NT2/D1 (cell line): ENCODE measurements around the gene TMPRSS9.
A peak's percentile ranks its signal among the peaks of the same experiment; 100 is the strongest.

Experiments used
- DNase-seq: peaks from one replicate; pipeline ENCODE4 v3.0.0-alpha.2; 2011; ENCODE audit warnings: low read depth, low spot score
- H3K27me3 ChIP-seq: 2 replicates; pipeline ENCODE4 v1.6.0; 2011; ENCODE audit warnings: mild to moderate bottlenecking; ENCODE audit not compliant: insufficient read length, insufficient read depth
- H3K36me3 ChIP-seq: 2 replicates; pipeline ENCODE4 v1.6.1; 2011; ENCODE audit warnings: mild to moderate bottlenecking, low read length, mixed read lengths; ENCODE audit not compliant: insufficient read depth, insufficient read length
- H3K4me1 ChIP-seq: 2 replicates; pipeline ENCODE4 v1.5.1; 2011; ENCODE audit not compliant: insufficient read depth, insufficient read length
- H3K4me3 ChIP-seq: 2 replicates; pipeline ENCODE4 v1.5.1; 2011; ENCODE audit warnings: low read depth; ENCODE audit not compliant: insufficient read length
- H3K9ac ChIP-seq: 2 replicates; pipeline ENCODE4 v1.6.0; 2011; ENCODE audit warnings: low read depth; ENCODE audit not compliant: insufficient read length
- H3K9me3 ChIP-seq: 2 replicates; pipeline ENCODE4 v1.5.1; 2011; ENCODE audit warnings: mild to moderate bottlenecking, low read length; ENCODE audit not compliant: insufficient read depth
- SUZ12 ChIP-seq: IDR thresholded peaks from 2 replicates; pipeline ENCODE4 v1.6.1; 2011; ENCODE audit not compliant: insufficient read length, insufficient read depth; ENCODE audit errors: extremely low read depth
- YY1 ChIP-seq: IDR thresholded peaks from 2 replicates; pipeline ENCODE4 v1.6.1; 2011; ENCODE audit not compliant: insufficient read length, insufficient read depth
- ZNF274 ChIP-seq: IDR thresholded peaks from 2 replicates; pipeline ENCODE4 v1.6.1; 2011; ENCODE audit warnings: mild to moderate bottlenecking, low read depth, low read length

Gene TMPRSS9

DNA sequence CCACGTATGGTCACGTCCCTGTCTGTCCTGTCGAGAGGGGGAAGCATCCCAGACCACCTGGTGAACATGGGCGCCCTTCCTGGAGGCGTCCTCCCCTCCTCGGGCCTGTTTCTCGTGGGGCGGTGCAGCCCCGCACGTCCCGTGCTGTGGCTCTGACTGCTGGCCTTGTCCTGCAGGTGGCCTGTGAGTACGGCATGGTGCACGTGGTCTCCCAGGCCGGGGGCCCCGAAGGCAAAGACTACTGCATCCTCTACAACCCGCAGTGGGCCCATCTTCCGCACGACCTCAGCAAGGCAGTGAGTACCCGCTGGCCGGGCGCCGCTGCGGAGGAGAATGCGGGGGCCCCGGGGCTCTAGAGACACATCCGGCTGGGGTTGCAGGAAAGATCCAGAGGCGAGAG, 25.6 kb upstream of the TMPRSS9 start:
- H3K4me3 ChIP-seq, result no peak overlapping the region

GRCh38 chr19:2334986-2335846, 24.8 kb upstream of the TMPRSS9 start:
- peaks cover 50% of the 10 kb centered on the region for H3K36me3 ChIP-seq
- H3K9me3 ChIP-seq, result peaks cover 15% of the 10 kb centered on the region; the same call in 1 of the 2 replicates
- no peak overlapping the region for H3K4me3 ChIP-seq
- TF ChIP-seq SUZ12, result no peak
- TF ChIP-seq YY1, result no peak
- no peak for TF ChIP-seq ZNF274
- H3K27me3 ChIP-seq, result no peaks in the 10 kb centered on the region
- no peak overlapping the region for H3K9ac ChIP-seq
- DNase-seq, result no peak
- peaks cover 38% of the 10 kb centered on the region for H3K4me1 ChIP-seq

More for the DNA sequence above, 25.6 kb upstream of the TMPRSS9 start:
- no peaks in the 10 kb centered on the region for H3K27me3 ChIP-seq
- H3K9ac ChIP-seq, result no peak overlapping the region
- H3K4me1 ChIP-seq, result peaks cover 38% of the 10 kb centered on the region
- DNase-seq, result no peak
- H3K9me3 ChIP-seq, result peaks cover 15% of the 10 kb centered on the region; the same call in 1 of the 2 replicates
- H3K36me3 ChIP-seq, result peaks cover 42% of the 10 kb centered on the region
- TF ChIP-seq SUZ12 (no peak), ZNF274 (no peak), YY1 (no peak)

DNA sequence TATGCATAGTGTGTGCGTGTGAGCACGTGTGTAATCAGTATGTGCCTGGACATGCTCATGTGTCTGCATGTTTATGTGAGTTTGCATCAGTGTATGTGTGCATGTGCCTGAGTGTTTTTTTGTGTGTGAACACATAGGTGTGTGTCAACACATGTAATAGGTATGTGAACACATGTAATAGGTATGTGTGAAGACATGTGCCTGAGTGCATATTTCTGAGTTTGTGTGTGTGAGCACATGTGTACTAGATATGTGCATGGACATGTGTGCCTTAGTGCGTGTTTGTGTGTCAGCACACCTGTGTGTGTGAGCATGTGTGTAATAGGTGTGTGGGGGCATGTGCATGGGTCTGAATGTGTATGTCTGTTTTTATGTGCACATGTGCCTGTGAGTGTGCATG, 24.2 kb upstream of the TMPRSS9 start:
- Histone ChIP-seq H3K9ac (no peak overlapping the region), H3K4me3 (no peak overlapping the region), H3K36me3 (peaks cover 50% of the 10 kb centered on the region), H3K27me3 (no peaks in the 10 kb centered on the region), H3K4me1 (peaks cover 31% of the 10 kb centered on the region), H3K9me3 (peaks cover 15% of the 10 kb centered on the region; the same call in 1 of the 2 replicates)
- no peak for TF ChIP-seq YY1
- no peak for DNase-seq

DNA sequence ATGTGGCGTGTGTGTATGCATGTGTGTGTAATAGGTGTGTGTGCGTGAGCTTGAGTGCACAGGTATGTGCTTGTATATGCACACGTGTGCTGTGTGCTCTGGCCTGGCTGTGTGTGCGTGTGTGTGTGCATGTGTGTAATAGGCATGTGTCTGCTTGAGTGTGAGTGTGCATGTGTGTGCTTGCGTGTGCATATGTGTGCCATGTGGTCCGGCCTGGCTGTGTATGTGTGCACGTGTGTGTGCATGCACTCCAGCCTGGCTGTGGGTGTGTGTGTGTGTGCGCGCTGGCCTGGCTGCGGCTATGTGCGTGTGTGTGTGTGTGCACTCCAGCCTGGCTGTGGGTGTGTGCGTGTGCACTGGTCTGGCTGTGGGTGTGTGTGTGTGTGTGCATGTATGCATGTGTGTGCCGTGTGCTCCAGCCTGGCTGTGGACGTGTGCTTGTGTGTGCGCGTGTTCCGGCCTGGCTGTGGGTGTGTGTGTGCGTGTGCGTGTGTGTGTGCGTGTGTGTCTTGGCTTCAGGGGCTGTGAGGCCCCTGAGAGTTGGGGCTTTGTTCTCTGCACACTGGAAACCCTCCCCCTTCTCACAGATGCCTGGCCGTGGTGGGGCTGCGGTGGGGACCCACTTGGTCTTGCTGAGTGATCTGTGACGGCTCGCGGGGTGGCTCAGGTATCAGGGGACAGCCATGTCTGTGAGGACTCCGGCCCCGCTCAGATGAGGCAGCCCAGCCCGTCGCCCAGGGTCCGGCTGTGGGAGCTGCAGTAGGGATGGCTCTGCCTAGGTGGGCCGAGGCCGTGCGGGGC, 23.3 kb upstream of the TMPRSS9 start:
- peak overlapping the region; percentile 57 for H3K9ac ChIP-seq
- H3K4me1 ChIP-seq, result peaks cover 26% of the 10 kb centered on the region
- no peak for DNase-seq
- no peaks in the 10 kb centered on the region for H3K27me3 ChIP-seq
- TF ChIP-seq YY1 (no peak), ZNF274 (no peak)
- H3K4me3 ChIP-seq, result no peak overlapping the region
- H3K36me3 ChIP-seq, result peaks cover 59% of the 10 kb centered on the region
- H3K9me3 ChIP-seq, result peaks cover 15% of the 10 kb centered on the region; the same call in 1 of the 2 replicates

GRCh38 chr19:2337329-2337707, 22.7 kb upstream of the TMPRSS9 start:
- Histone ChIP-seq H3K9me3 (peaks cover 15% of the 10 kb centered on the region; the same call in 1 of the 2 replicates), H3K4me1 (peaks cover 22% of the 10 kb centered on the region), H3K9ac (peak overlapping the region; percentile 57), H3K27me3 (no peaks in the 10 kb centered on the region), H3K4me3 (no peak overlapping the region), H3K36me3 (peaks cover 63% of the 10 kb centered on the region)
- TF ChIP-seq ZNF274, result no peak
- TF ChIP-seq SUZ12, result no peak
- TF ChIP-seq YY1, result no peak
- DNase-seq, result no peak

DNA sequence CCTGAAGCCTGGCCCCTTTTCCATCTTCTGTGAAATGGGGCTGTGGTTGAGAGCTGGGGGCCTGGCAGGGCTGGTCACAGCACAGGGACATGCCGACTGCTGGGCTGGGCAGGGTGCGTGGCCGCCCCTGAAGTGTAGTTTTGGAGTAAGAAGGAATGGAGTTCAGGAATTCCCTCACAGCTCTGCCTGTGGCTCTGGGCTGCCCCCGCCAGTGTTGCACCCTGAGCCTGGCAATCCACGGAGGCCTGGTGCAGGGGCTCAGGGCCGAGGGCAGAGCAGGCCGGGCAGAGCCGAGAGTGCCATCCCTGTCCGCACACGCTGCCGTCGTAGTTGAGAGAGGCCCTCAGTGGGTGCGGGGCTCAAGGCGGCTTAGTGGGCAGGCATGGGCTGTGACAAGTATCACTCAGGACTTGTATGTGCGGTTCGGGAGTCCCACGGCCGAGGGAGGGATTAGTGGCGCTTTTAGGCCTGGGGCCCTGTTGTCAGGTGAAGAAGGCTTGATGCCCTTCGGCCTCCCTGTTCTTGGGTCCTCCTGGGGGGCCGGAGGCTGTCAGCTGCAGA, 21.9 kb upstream of the TMPRSS9 start:
- Histone ChIP-seq H3K4me3 (no peak overlapping the region), H3K9ac (peak overlapping the region; percentile 37), H3K4me1 (peaks cover 22% of the 10 kb centered on the region), H3K27me3 (no peaks in the 10 kb centered on the region), H3K9me3 (peaks cover 15% of the 10 kb centered on the region; the same call in 1 of the 2 replicates), H3K36me3 (peaks cover 71% of the 10 kb centered on the region)
- no peak for DNase-seq
- TF ChIP-seq ZNF274, result no peak
- TF ChIP-seq YY1, result no peak
- no peak for TF ChIP-seq SUZ12
